ENCODE data around the gene STRIT1. TPM values are rescaled to one million over a fixed set of nuclear protein-coding genes. Genes with fewer than 3 reads are reported as not detected.

Gene STRIT1
- total RNA-seq, 1 donor from 2014 or later = not detected

Other genes starting within 250 kb of the STRIT1 start
- not detected in 2 replicates for gene MME, start 213.4 kb downstream of the STRIT1 start, total RNA-seq